GM12801 (cell line): Measurements from ENCODE around the gene ESRRG.

Source experiments
- TF ChIP-seq, protein P1 (sequence below): IDR thresholded peaks from one replicate; pipeline ENCODE4 v1.5.1; 2011; ENCODE audit warnings: control low read depth; ENCODE audit not compliant: insufficient read length; ENCODE audit errors: extremely low read depth

ESRRG gene

GRCh38 chr1:216705676-216706075 lies 17.6 kb downstream of the ESRRG start:
- TF ChIP-seq, protein P1, sequence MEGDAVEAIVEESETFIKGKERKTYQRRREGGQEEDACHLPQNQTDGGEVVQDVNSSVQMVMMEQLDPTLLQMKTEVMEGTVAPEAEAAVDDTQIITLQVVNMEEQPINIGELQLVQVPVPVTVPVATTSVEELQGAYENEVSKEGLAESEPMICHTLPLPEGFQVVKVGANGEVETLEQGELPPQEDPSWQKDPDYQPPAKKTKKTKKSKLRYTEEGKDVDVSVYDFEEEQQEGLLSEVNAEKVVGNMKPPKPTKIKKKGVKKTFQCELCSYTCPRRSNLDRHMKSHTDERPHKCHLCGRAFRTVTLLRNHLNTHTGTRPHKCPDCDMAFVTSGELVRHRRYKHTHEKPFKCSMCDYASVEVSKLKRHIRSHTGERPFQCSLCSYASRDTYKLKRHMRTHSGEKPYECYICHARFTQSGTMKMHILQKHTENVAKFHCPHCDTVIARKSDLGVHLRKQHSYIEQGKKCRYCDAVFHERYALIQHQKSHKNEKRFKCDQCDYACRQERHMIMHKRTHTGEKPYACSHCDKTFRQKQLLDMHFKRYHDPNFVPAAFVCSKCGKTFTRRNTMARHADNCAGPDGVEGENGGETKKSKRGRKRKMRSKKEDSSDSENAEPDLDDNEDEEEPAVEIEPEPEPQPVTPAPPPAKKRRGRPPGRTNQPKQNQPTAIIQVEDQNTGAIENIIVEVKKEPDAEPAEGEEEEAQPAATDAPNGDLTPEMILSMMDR = no peak

GRCh38 chr1:216702170-216702569 lies 21.1 kb downstream of the ESRRG start:
- TF ChIP-seq, protein P1 = no peak

- TF ChIP-seq, protein P1 = no peak
These were observed 22.4 kb downstream of the ESRRG start for GRCh38 chr1:216700779-216701178.

DNA sequence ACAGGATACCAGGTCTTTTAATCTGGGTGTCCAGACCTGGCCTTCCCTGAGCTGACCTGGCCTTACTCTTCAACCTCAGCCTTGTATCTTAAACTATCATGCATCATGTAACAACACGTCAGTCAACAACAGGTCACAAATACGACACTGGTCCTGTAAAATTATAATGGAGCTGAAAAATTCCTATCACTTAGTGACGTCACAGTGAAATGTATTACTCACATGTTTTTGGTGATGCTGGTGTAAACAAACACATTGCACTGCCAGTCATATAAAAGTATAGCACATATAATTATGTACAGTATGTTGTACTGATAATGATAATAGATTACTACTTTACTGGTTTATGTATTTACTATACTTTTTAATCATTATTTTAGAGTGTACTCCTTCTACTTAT lies 31.5 kb downstream of the ESRRG start:
- TF ChIP-seq, protein P1 = no peak

GRCh38 chr1:216690603-216691002 lies 32.6 kb downstream of the ESRRG start:
- TF ChIP-seq, protein P1 = no peak

GRCh38 chr1:216688127-216688657 lies 35.0 kb downstream of the ESRRG start:
- TF ChIP-seq, protein P1 = no peak

DNA sequence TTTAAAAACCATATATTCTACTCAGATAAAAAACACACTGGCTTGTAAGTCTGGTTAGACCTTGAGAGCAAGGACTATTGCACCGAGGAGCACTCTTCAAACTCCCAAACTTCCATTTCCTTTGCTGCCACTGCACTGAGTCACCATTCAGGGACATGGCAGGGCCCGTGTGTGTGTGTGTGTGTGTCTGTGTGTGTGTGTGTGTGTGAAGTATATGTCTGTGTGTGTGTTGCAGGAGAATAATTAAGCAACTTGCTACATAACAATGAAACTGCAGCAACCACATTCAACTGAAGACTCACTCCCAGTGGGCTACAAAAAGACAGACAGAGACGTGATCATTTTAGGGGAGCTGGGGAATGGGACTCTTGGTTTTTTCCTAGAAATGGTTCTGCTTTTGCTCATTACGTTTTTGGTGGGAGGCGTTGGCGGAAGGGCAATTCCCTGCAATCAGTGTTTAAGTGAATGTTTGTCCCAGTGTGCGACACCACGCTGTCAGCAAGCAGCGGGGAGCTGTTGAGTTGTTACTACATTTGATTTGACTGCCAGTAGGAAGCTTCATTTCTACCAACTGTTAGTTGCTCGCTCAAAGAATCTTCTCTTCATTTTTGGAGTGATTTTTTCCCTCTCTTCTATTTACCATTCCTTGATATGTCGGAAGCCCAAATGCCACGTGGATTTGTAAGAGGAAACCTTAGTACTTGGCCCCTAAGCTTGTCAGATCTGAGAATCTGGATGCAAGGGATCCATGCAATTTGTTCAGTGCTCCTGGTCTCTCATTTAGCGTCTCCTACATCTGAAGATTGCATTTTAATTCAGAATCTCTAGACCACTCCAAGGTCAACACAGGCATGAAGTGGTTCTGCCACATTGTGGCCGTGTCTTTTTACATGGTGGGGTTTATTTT lies 36.1 kb downstream of the ESRRG start:
- TF ChIP-seq, protein P1 = no peak
